ENCODE results near the gene MYL12A. TPM values are rescaled to one million over a fixed set of nuclear protein-coding genes. Genes with fewer than 3 reads are reported as not detected.
A peak's percentile ranks its signal among the peaks of the same experiment; 100 is the strongest.

MYL12A gene
- total and polyA plus RNA-seq, 3 donors from 2014 or later: 148 to 219 (median 177) TPM

GRCh38 chr18:3245853-3246634 is 1.6 kb upstream of the MYL12A start:
- Histone ChIP-seq H3K36me3 (ENCODE audit: low read depth, missing control alignments) (no peaks in the 10 kb centered on the region), H3K9me3 (no peaks in the 10 kb centered on the region), H3K4me1 (peaks cover 24% of the 10 kb centered on the region), H3K4me3 (peak overlapping the region; percentile 77 to 93), H3K27ac (peak overlapping the region; percentile 94 to 97), H3K27me3 (no peaks in the 10 kb centered on the region)
- TF ChIP-seq CTCF (IDR thresholded peaks at IDR 0.05): peak; percentile 85 to 93 (median 87)
- TF ChIP-seq POLR2A (IDR thresholded peaks at IDR 0.05): no peak
- peak; percentile 95 for DNase-seq
- intact Hi-C loops (cut with DNase I; ENCODE audit: low total_unique reads): loop anchor here (10.0 kb wide), 3 partner anchors 91 to 311 kb away; partner anchors contain the start of gene LPIN2
- WGBS, 2 donors: 3 to 4% methylated on average over 23 to 29 of the region's 29 CpGs

- peak overlapping the region; percentile 77 to 93 for H3K4me3 ChIP-seq
- peaks cover 24% of the 10 kb centered on the region for H3K4me1 ChIP-seq
- peak; percentile 69 for DNase-seq
- H3K9me3 ChIP-seq: no peaks in the 10 kb centered on the region
- no peaks in the 10 kb centered on the region for H3K36me3 ChIP-seq (ENCODE audit: low read depth, missing control alignments)
- no peaks in the 10 kb centered on the region for H3K27me3 ChIP-seq
- TF ChIP-seq POLR2A (IDR thresholded peaks at IDR 0.05): no peak
- 0 to 3% methylated on average over 15 to 23 of the region's 23 CpGs for WGBS, 2 donors
- intact Hi-C loops (cut with DNase I; ENCODE audit: low total_unique reads): loop anchor here (10.0 kb wide), 3 partner anchors 92 to 312 kb away; partner anchors contain the start of gene LPIN2
- peak overlapping the region; percentile 94 to 97 for H3K27ac ChIP-seq
Observed at GRCh38 chr18:3246635-3247239, 864 bp upstream of the MYL12A start.

GRCh38 chr18:3248062-3248657 is 559 bp downstream of the MYL12A start:
- TF ChIP-seq POLR2A (IDR thresholded peaks at IDR 0.05): no peak
- no peak for TF ChIP-seq CTCF (IDR thresholded peaks at IDR 0.05)
- intact Hi-C loops (cut with DNase I; ENCODE audit: low total_unique reads): loop anchor here (10.0 kb wide), 3 partner anchors 93 to 313 kb away; partner anchors contain the start of gene LPIN2
- WGBS, 2 donors: 0% methylated on average over 22 of the region's 22 CpGs

GRCh38 chr18:3248658-3249359 is 1.2 kb downstream of the MYL12A start:
- WGBS, 2 donors: 7 to 14% methylated on average over 9 of the region's 9 CpGs
- H3K4me1 ChIP-seq: peaks cover 24% of the 10 kb centered on the region
- DNase-seq: peak; percentile 40

More at GRCh38 chr18:3248062-3248657, 559 bp downstream of the MYL12A start:
- Histone ChIP-seq H3K9me3 (no peaks in the 10 kb centered on the region), H3K36me3 (ENCODE audit: low read depth, missing control alignments) (no peaks in the 10 kb centered on the region), H3K27me3 (no peaks in the 10 kb centered on the region), H3K4me1 (peaks cover 24% of the 10 kb centered on the region), H3K4me3 (peak overlapping the region; percentile 77 to 93), H3K27ac (peak overlapping the region; percentile 94 to 97)
- DNase-seq: peak; percentile 44

More at GRCh38 chr18:3248658-3249359, 1.2 kb downstream of the MYL12A start:
- Histone ChIP-seq H3K9me3 (no peaks in the 10 kb centered on the region), H3K27ac (peak overlapping the region; percentile 94 to 97), H3K4me3 (peak overlapping the region; percentile 77 to 93), H3K27me3 (no peaks in the 10 kb centered on the region), H3K36me3 (ENCODE audit: low read depth, missing control alignments) (no peaks in the 10 kb centered on the region)
- TF ChIP-seq CTCF (IDR thresholded peaks at IDR 0.05) (no peak), POLR2A (IDR thresholded peaks at IDR 0.05) (no peak)
- intact Hi-C loops (cut with DNase I; ENCODE audit: low total_unique reads): loop anchor here (10.0 kb wide), 3 partner anchors 94 to 314 kb away; partner anchors contain the start of gene LPIN2
